Smooth muscle cell (in vitro differentiated cells): Measurements from ENCODE around the gene MLC1. TPM values are rescaled to one million over a fixed set of nuclear protein-coding genes. Genes with fewer than 3 reads are reported as not detected.
"Not testable (repeated sequence)": the region's sequence is repeated elsewhere in the genome, so short reads cannot be mapped to it uniquely, and the experiment has no call there.

ENCODE experiments used
- DNase-seq: peaks from one replicate; lab custom pipeline; 2025; ENCODE audit not compliant: unreplicated experiment; lab: John Stamatoyannopoulos, UW
- H2AFZ ChIP-seq: fragments of 200-600 bp; sonication (generic); 2 replicates; pipeline ENCODE4 v1.6.0; 2016; ENCODE audit warnings: antibody characterized with exemption, low read depth, mild to moderate bottlenecking
- H3F3A ChIP-seq: fragments of 200-600 bp; sonication (generic); 2 replicates; pipeline ENCODE4 v1.6.0; 2017; ENCODE audit warnings: antibody characterized with exemption, low read depth
- H3K27ac ChIP-seq: fragments of 200-600 bp; sonication (generic); 2 replicates; pipeline ENCODE4 v1.5.1; 2016; ENCODE audit warnings: low read depth, mild to moderate bottlenecking
- H3K27me3 ChIP-seq: fragments of 200-600 bp; sonication (generic); 2 replicates; pipeline ENCODE4 v1.6.1; 2016; ENCODE audit warnings: low read depth, mild to moderate bottlenecking
- H3K36me3 ChIP-seq: fragments of 200-600 bp; sonication (generic); 2 replicates; pipeline ENCODE4 v1.5.1; 2016; ENCODE audit warnings: low read depth
- H3K4me1 ChIP-seq: fragments of 200-600 bp; sonication (generic); 2 replicates; pipeline ENCODE4 v1.5.1; 2016; ENCODE audit warnings: low read depth
- H3K4me2 ChIP-seq: fragments of 200-600 bp; sonication (generic); 2 replicates; pipeline ENCODE4 v1.6.0; 2016; ENCODE audit warnings: mild to moderate bottlenecking
- H3K4me3 ChIP-seq: fragments of 200-600 bp; sonication (generic); 2 replicates; pipeline ENCODE4 v1.5.1; 2016; ENCODE audit warnings: mild to moderate bottlenecking
- H3K79me2 ChIP-seq: fragments of 200-600 bp; sonication (generic); 2 replicates; pipeline ENCODE4 v1.6.0; 2016; ENCODE audit warnings: low read depth, mild to moderate bottlenecking
- H3K9ac ChIP-seq: fragments of 200-600 bp; sonication (generic); 2 replicates; pipeline ENCODE4 v1.6.0; 2016; ENCODE audit warnings: low read depth
- H3K9me3 ChIP-seq: fragments of 200-600 bp; sonication (generic); replicated peaks from 2 replicates; pipeline ENCODE4 v1.5.1; 2016; ENCODE audit warnings: low read depth
- H4K20me1 ChIP-seq: fragments of 200-600 bp; sonication (generic); 2 replicates; pipeline ENCODE4 v1.6.0; 2016; ENCODE audit warnings: low read depth
- CTCF ChIP-seq: fragments of 200-600 bp; sonication (generic); IDR thresholded peaks from 2 replicates; pipeline ENCODE4 v1.5.1; 2017; ENCODE audit warnings: borderline replicate concordance, mild to moderate bottlenecking, antibody characterized with exemption; ENCODE audit not compliant: insufficient read depth, poor library complexity, severe bottlenecking
- WGBS: methylation state at CpG from one replicate; pipeline ENCODE4 v1.1.7; 2016; ENCODE audit warnings: low lambda C conversion rate; 5-methylcytosine and 5-hydroxymethylcytosine counted together
- polyA plus RNA-seq: library from polyadenylated mRNA; unstranded; fragments of >200 nt; fragmentation: Nextera tagmentation; extraction: Ambion mirVana; gene quantifications from 2 replicates; pipeline ENCODE4 v1.2.1, GENCODE V29; 2016
- total RNA-seq: library from RNA; depleted of rRNA; stranded (reverse); fragments of >200 nt; gene quantifications from 2 replicates; pipeline ENCODE4 v1.2.3, GENCODE V29; 2014

The MLC1 gene
- total and polyA plus RNA-seq, 2 experiments from 2014 or later = 4.2 to 6.3 TPM

- Histone ChIP-seq H3K4me1 (peaks cover 8% of the 10 kb centered on the region), H2AFZ (no peak overlapping the region), H3K27ac (no peak overlapping the region), H4K20me1 (no peaks in the 10 kb centered on the region), H3K36me3 (no peaks in the 10 kb centered on the region), H3K9ac (no peak overlapping the region), H3K4me2 (no peak overlapping the region), H3K4me3 (no peak overlapping the region), H3K9me3 (no peaks in the 10 kb centered on the region), H3K27me3 (no peaks in the 10 kb centered on the region), H3F3A (peaks cover 14% of the 10 kb centered on the region), H3K79me2 (no peaks in the 10 kb centered on the region)
- TF ChIP-seq CTCF = no peak
- 98% methylated on average over 12 of the region's 12 CpGs for WGBS
- no peak for DNase-seq
Observed at GRCh38 chr22:50088096-50088495, 2.9 kb upstream of the MLC1 start.

GRCh38 chr22:50087646-50088045 lies 2.4 kb upstream of the MLC1 start:
- Histone ChIP-seq H3K27ac (no peak overlapping the region), H3K4me1 (peaks cover 8% of the 10 kb centered on the region), H2AFZ (no peak overlapping the region), H3F3A (peaks cover 14% of the 10 kb centered on the region), H3K4me2 (no peak overlapping the region), H3K36me3 (no peaks in the 10 kb centered on the region), H4K20me1 (no peaks in the 10 kb centered on the region), H3K79me2 (no peaks in the 10 kb centered on the region), H3K4me3 (no peak overlapping the region), H3K27me3 (no peaks in the 10 kb centered on the region), H3K9me3 (no peaks in the 10 kb centered on the region), H3K9ac (no peak overlapping the region)
- TF ChIP-seq CTCF = no peak
- 98% methylated on average over 12 of the region's 12 CpGs for WGBS
- DNase-seq = no peak

- not testable (repeated sequence) for H3K36me3 ChIP-seq, H3K4me2 ChIP-seq, H3K4me3 ChIP-seq, H3K9ac ChIP-seq, H3K4me1 ChIP-seq, DNase-seq, H3K27ac ChIP-seq, H3K79me2 ChIP-seq, H3K27me3 ChIP-seq, H4K20me1 ChIP-seq, H2AFZ ChIP-seq, H3K9me3 ChIP-seq
- 78% methylated on average over 4 of the region's 4 CpGs for WGBS
- peaks cover 14% of the 10 kb centered on the region for H3F3A ChIP-seq
Observed at GRCh38 chr22:50086975-50087374, 1.7 kb upstream of the MLC1 start.

- Histone ChIP-seq H3K36me3 (no peaks in the 10 kb centered on the region), H3K4me2 (no peak overlapping the region)
Observed at GRCh38 chr22:50086526-50086925, 1.3 kb upstream of the MLC1 start.

More at GRCh38 chr22:50086526-50086925, 1.3 kb upstream of the MLC1 start:
- WGBS = 23% methylated on average over 5 of the region's 5 CpGs
- no peak for DNase-seq
- H3K9me3 ChIP-seq = no peaks in the 10 kb centered on the region
- no peak overlapping the region for H2AFZ ChIP-seq
- H3K79me2 ChIP-seq = no peaks in the 10 kb centered on the region
- no peaks in the 10 kb centered on the region for H4K20me1 ChIP-seq
- peaks cover 14% of the 10 kb centered on the region for H3F3A ChIP-seq
- H3K27ac ChIP-seq = no peak overlapping the region
- no peak for TF ChIP-seq CTCF
- no peak overlapping the region for H3K9ac ChIP-seq
- peaks cover 8% of the 10 kb centered on the region for H3K4me1 ChIP-seq
- H3K4me3 ChIP-seq = no peak overlapping the region
- no peaks in the 10 kb centered on the region for H3K27me3 ChIP-seq
